ENCODE results near the gene CES2. TPM values are rescaled to one million over a fixed set of nuclear protein-coding genes. Genes with fewer than 3 reads are reported as not detected.

The CES2 gene
- total and polyA plus RNA-seq, 2 of the 8 experiments (the other 6 are each of a cell fraction or from before 2014, with no cell fraction given), result 8.6 to 14.7 TPM

DNA sequence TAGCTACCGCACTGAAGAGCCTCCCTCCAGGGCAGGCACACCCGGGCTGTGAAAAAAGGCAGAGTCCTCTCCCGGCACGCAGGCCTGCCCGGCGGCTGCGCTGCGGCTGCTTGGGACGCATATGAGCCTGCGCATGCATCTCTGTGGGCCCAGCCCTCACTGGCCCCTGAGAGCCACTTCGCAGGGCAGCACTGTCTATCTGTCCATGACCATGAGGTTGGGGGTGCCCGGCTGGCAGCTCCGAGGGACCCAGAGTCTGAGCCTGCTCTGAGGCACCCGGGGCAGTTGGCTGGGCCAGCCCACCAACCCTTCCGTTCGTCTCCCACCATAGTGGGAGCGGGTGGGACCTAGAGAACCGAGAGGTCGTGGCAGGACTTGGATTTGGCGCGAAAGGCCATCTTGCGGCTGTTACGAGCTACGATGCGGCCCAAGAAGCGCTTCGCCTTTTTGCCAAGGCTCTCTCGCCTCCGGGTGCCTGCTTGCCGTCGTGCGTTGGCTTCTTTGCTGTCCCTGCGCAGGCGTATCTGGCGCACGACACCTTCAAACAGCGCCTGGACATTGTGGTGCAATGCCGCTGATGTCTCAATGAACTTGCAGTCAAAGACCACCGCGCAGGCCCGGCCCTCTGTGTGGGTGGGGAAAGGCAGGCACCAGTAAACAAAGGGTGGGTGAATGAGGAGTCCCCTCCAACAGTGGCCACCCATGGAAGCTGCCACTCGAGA, 13.4 kb upstream of the CES2 start:
- H3K14ac ChIP-seq (ENCODE audit: insufficient read length), result no peak overlapping the region
- no peak overlapping the region for H2AFZ ChIP-seq (ENCODE audit: low read length)
- no peak overlapping the region for H3K4ac ChIP-seq (replicated peaks; ENCODE audit: insufficient read length, low read depth, low read length)
- H4K91ac ChIP-seq (replicated peaks; ENCODE audit: insufficient read length, low read length), result no peak overlapping the region
- peaks cover 2% of the 10 kb centered on the region; the same call in 1 of the 2 replicates for H3K79me1 ChIP-seq (ENCODE audit: low read depth, low read length)
- no peak overlapping the region for H2BK120ac ChIP-seq (replicated peaks; ENCODE audit: low read depth, low read length)
- H2BK5ac ChIP-seq (ENCODE audit: low read depth, low read length), result no peak overlapping the region
- no peak overlapping the region for H3K4me2 ChIP-seq (ENCODE audit: insufficient read depth in 1 of 2, low read depth in 2 of 2, low read length in 2 of 2)
- FAIRE-seq (no peak), DNase-seq (ENCODE audit: low read depth in 1 of 2, low spot score in 2 of 2) (no peak)
- H2BK12ac ChIP-seq (ENCODE audit: low read depth, low read length), result peak overlapping the region; percentile 50; the same call in 1 of the 2 replicates
- H3K36me3 ChIP-seq (ENCODE audit: control insufficient read depth in 2 of 4, insufficient read depth in 4 of 4, low read length in 3 of 4), result no peaks in the 10 kb centered on the region
- no peak overlapping the region for H3K27ac ChIP-seq (ENCODE audit: low read depth, low read length)
- no peaks in the 10 kb centered on the region for H3K79me2 ChIP-seq (ENCODE audit: control insufficient read depth in 1 of 2, insufficient read depth in 2 of 2, low read length in 2 of 2)
- peaks cover 0 to 2% of the 10 kb centered on the region in 2 experiments for H4K20me1 ChIP-seq (replicated peaks in 1 of 2; ENCODE audit: control insufficient read depth in 1 of 2, insufficient read depth in 2 of 2, low read length in 2 of 2)
- H4K8ac ChIP-seq (ENCODE audit: extremely low read depth, insufficient read depth, low read length), result no peak overlapping the region; the same call in 1 of the 2 replicates
- H4K5ac ChIP-seq (ENCODE audit: insufficient read length, low read depth, low read length), result no peak overlapping the region
- no peak overlapping the region for H3K23ac ChIP-seq (ENCODE audit: insufficient read length)
- POLR2A ChIA-PET (ENCODE audit: partially characterized antibody), result interaction anchor here (1.8 kb wide), 1 partner anchor 9 kb away, joined by 4 read pairs; no protein-coding TSS in a partner anchor
- no peak overlapping the region for H3K56ac ChIP-seq (replicated peaks; ENCODE audit: insufficient read length, low read depth, low read length)
- peaks cover 14 to 40% (median 34%) of the 10 kb centered on the region in 4 experiments; a peak in 6 of 7 replicates for H3K27me3 ChIP-seq (replicated peaks in 1 of 4; ENCODE audit: control insufficient read depth in 3 of 4, extremely low read depth in 1 of 4, insufficient read depth in 3 of 4, low read length in 3 of 4)
- no peak overlapping the region for H2BK20ac ChIP-seq (ENCODE audit: low read length)
- H3K9me3 ChIP-seq (ENCODE audit: insufficient read depth in 2 of 2, low read depth in 1 of 2, low read length in 1 of 2), result no peaks in the 10 kb centered on the region
- peaks cover 4% of the 10 kb centered on the region; the same call in 1 of the 2 replicates for H3K23me2 ChIP-seq (ENCODE audit: low read depth, low read length)
- H3K4me1 ChIP-seq (replicated peaks in 1 of 4; ENCODE audit: control insufficient read depth in 3 of 4, insufficient read depth in 4 of 4, low read length in 3 of 4), result peaks cover 0 to 2% (median under 1%) of the 10 kb centered on the region in 4 experiments; a peak in 3 of 7 replicates
- H2AK5ac ChIP-seq (ENCODE audit: low read depth, low read length), result no peak overlapping the region
- no peak overlapping the region for H2BK15ac ChIP-seq (ENCODE audit: low read length)
- H3K18ac ChIP-seq (ENCODE audit: extremely low read depth, low read length), result no peak overlapping the region
- H3K4me3 ChIP-seq (ENCODE audit: extremely low read depth in 1 of 4, insufficient read depth in 2 of 4, low read depth in 3 of 4, low read length in 4 of 4), result no peak overlapping the region
- WGBS, 2 experiments (ENCODE audit: extremely low coverage in 1 of 2, insufficient coverage in 1 of 2, insufficient read length in 1 of 2, insufficient replicate concordance in 2 of 2, low coverage in 1 of 2, low lambda C conversion rate in 2 of 2, missing lambda C conversion rate in 1 of 2), result 91% methylated on average over 36 of the region's 42 CpGs; no CpG with 5 or more reads in 1 of the 2 experiments
- CTCF ChIA-PET (ENCODE audit: partially characterized antibody), result interaction anchor here (1.0 to 27.5 kb wide), 2 partner anchors 9 to 23 kb away, joined by 3 to 1009 read pairs; partner anchors contain the start of genes CDH16 and PDP2
- H3K9ac ChIP-seq (replicated peaks in 1 of 4; ENCODE audit: extremely low read depth in 1 of 4, low read depth in 3 of 4, low read length in 3 of 4), result no peak overlapping the region; a peak in 1 of 7 replicates
- TF ChIP-seq CEBPB (IDR thresholded peaks at IDR 0.05; ENCODE audit: low read depth, low read length) (no peak), CTBP2 (IDR thresholded peaks at IDR 0.05; ENCODE audit: borderline replicate concordance, insufficient read depth, insufficient read length, low read length) (no peak), CHD1 (IDR thresholded peaks at IDR 0.05; ENCODE audit: low read depth, low read length) (no peak), EGR1 (IDR thresholded peaks at IDR 0.05; ENCODE audit: borderline replicate concordance, low read depth, low read length) (no peak), TAF7 (optimal IDR thresholded peaks at IDR 0.05; ENCODE audit: borderline replicate concordance, low read depth, low read length) (no peak)

All from H1 (cell line).